IPS DF 6.9 (cell line): ENCODE measurements around the gene ABCA9.
"Not testable (repeated sequence)": the region's sequence is repeated elsewhere in the genome, so short reads cannot be mapped to it uniquely, and the experiment has no call there.

Source experiments
- DNase-seq: peaks from one replicate; pipeline ENCODE4 v3.0.0-alpha.2; 2013; ENCODE audit warnings: low read depth, low spot score
- H3K27ac ChIP-seq: one replicate; pipeline ENCODE4 v1.5.1; 2013; ENCODE audit warnings: low read length, control low read depth
- H3K27me3 ChIP-seq: 2 replicates; pipeline ENCODE4 v1.6.1; 2013; ENCODE audit warnings: mild to moderate bottlenecking, low read length; ENCODE audit not compliant: control insufficient read depth, insufficient read depth
- H3K36me3 ChIP-seq: 2 replicates; pipeline ENCODE4 v1.6.1; 2013; ENCODE audit warnings: low read length; ENCODE audit not compliant: control insufficient read depth, insufficient read depth
- H3K4me1 ChIP-seq: 2 replicates; pipeline ENCODE4 v1.6.1; 2013; ENCODE audit warnings: low read length; ENCODE audit not compliant: control insufficient read depth, insufficient read depth
- H3K4me3 ChIP-seq: 2 replicates; pipeline ENCODE4 v1.5.1; 2013; ENCODE audit warnings: mild to moderate bottlenecking, low read length
- H3K9me3 ChIP-seq: 2 replicates; pipeline ENCODE4 v1.6.1; 2013; ENCODE audit warnings: low read length, inconsistent platforms; ENCODE audit not compliant: control insufficient read depth, insufficient read depth
- WGBS: extraction: QIAGEN DNeasy Blood & Tissue Kit; methylation state at CpG from one replicate; pipeline ENCODE4 v1.1.7; 2013; ENCODE audit warnings: mixed read lengths, missing lambda C conversion rate; ENCODE audit not compliant: insufficient read length, insufficient coverage; 5-methylcytosine and 5-hydroxymethylcytosine counted together

Gene ABCA9

DNA sequence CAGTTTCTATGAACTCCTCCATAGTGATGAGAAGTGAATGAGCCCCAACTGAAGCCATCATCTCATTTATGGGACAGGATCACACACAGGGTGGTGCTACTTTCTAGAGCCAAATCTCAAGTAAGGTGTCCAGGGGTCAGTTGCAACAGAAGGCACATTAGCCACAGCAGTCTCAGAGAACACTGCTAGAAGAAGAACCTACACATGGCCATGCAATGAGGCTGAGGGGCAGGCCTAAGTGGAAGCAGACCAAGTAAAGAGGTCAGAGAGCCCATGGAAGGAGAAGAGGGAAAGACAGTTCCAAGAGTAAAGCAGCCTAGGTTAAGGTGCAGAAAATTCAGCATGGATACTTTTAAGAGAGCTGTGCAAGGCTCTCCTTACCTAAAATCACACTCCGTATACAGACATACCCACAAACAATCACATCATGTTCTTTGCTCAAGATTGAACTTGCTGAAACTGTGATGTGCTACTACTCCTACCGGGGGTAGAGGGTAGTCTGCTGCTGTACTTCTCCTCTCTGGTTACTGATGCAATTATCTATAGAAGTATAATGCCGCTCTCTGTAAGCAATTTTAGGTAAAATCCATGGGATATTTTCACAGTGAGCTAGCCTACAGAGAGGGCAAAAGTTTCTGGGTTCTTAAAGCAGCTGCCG lies 107.3 kb downstream of the ABCA9 start:
- no peak for DNase-seq
- H3K36me3 ChIP-seq, result no peaks in the 10 kb centered on the region
- no CpG with 5 or more reads among the region's 4 CpGs for WGBS
- no peaks in the 10 kb centered on the region for H3K27me3 ChIP-seq
- H3K9me3 ChIP-seq, result no peaks in the 10 kb centered on the region
- H3K4me1 ChIP-seq, result no peaks in the 10 kb centered on the region
- H3K27ac ChIP-seq, result no peak overlapping the region
- no peak overlapping the region for H3K4me3 ChIP-seq

DNA sequence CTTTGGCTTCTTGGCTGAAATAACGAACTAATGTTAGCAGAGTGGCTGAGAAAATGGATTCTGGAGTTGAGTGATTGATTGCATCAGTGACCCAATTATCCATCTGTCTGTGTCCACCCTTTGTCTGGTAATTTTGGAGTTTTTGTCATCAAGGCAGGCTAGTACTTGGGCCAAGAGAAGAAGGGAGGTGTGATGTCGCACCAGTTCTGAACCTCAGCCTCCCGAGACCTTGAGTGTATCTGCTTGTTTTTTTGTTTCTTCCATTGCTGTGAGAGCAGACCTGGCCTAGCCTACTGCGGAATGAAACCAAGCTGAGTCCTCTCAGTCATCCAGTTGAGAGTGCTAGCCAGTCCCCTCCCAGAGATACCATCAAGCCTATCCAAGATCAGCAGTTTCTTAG lies 110.0 kb downstream of the ABCA9 start:
- H3K9me3 ChIP-seq, result no peaks in the 10 kb centered on the region
- no peaks in the 10 kb centered on the region for H3K27me3 ChIP-seq
- WGBS, result no CpG with 5 or more reads among the region's 4 CpGs
- no peak overlapping the region for H3K27ac ChIP-seq
- no peaks in the 10 kb centered on the region for H3K4me1 ChIP-seq
- H3K4me3 ChIP-seq, result no peak overlapping the region
- no peak for DNase-seq
- H3K36me3 ChIP-seq, result no peaks in the 10 kb centered on the region

DNA sequence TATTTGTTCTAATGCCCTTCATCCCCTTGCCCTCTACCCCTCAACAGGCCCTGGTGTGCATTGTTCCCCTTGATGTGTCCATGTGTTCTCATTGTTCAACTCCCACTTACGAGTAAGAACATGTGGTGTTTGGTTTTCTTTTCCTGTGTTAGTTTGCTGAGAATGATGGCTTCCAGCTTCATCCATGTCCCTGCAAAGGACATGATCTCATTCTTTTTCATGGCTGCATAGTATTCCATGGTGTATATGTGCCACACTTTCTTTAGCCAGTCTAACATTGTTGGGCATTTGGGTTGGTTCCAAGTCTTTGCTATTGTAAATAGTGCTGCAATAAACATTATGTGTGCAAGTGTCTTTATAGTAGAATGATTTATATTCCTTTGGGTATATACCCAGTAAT lies 112.9 kb downstream of the ABCA9 start:
- not testable (repeated sequence) for H3K27ac ChIP-seq, H3K4me1 ChIP-seq, DNase-seq, H3K27me3 ChIP-seq, H3K4me3 ChIP-seq, H3K9me3 ChIP-seq, H3K36me3 ChIP-seq
- no CpG with 5 or more reads among the region's 1 CpG for WGBS

DNA sequence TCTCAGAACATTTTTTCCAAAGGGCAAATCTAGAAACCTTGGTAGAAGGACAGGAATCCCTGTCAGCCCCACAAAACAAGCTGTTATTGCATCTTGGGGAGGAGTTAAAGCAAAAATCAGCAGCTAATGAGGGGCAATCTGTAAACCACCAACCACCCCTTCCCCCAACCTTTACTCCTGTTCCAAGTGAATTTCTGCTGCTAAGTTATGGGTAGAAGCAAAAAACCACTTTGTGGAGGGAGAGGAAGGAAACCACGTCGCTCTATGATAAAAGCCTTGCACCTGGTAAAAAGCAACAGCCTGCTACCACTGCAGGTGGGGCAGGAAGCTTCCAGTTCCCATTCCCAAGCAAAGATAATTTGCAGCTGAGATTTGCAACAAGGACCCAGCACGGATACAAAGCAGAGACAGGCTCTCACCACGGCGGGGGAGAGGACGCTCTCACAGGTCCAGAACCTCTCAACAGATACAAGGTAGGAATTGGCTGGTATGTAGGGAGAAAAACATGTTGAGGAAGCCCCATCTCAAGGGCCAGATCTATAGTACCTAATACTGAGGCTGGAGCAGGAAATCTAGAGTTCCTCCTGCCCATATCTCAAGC lies 116.2 kb downstream of the ABCA9 start:
- no peaks in the 10 kb centered on the region for H3K36me3 ChIP-seq
- H3K4me1 ChIP-seq, result no peaks in the 10 kb centered on the region
- WGBS, result no CpG with 5 or more reads among the region's 6 CpGs
- DNase-seq, result no peak
- H3K4me3 ChIP-seq, result no peak overlapping the region
- no peaks in the 10 kb centered on the region for H3K27me3 ChIP-seq
- no peak overlapping the region for H3K27ac ChIP-seq
- H3K9me3 ChIP-seq, result no peaks in the 10 kb centered on the region

DNA sequence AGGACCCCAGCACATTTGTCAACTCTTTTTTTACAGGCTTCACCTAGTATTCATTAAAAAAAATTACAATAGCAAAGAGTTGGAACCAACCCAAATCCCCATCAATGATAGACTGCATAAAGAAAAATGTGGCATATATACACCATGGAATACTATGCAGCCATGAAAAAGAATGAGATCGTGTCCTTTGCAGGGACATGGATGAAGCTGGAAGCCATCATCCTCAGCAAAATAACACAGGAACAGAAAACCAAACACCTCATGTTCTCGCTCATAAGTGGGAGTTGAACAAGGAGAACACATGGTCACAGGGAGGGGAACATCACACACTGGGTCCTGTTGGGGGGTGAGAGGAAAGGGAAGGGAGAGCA lies 116.9 kb downstream of the ABCA9 start:
- not testable (repeated sequence) for H3K4me1 ChIP-seq, DNase-seq, H3K27ac ChIP-seq, H3K4me3 ChIP-seq, H3K36me3 ChIP-seq, H3K9me3 ChIP-seq, H3K27me3 ChIP-seq
- WGBS, result no CpG with 5 or more reads among the region's 2 CpGs

DNA sequence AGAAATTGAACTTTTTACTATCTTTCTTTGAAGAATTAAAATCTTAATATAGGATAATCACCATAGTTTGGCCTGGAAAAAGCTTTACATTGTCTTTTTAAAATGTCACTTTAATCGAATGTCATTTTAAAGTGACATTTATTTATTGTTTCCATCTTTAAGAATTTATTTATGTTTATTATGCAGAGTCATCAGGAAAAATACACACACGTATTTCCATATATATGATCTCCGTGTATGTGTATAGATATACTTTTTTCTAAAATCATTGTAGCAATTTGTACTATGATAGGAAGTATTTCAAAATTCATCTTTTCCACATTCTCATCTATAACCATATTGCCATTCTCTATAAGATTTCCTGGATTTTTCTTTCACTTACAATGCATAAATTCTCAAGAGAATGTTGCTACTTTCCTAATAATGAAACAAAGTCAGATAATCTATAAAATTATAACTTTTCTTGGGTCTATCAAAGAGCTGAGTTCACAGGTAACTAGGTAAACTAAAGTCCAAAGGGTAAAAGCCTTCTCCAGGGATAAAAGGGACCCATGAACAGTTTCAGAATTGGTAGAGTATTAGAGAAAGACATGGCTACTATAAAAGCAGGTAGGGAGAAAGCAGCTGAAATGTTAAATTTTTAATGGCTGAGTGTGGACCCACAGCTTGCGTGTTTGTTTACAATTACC lies 117.5 kb downstream of the ABCA9 start:
- no peak for DNase-seq
- no peaks in the 10 kb centered on the region for H3K27me3 ChIP-seq
- no peak overlapping the region for H3K4me3 ChIP-seq
- H3K4me1 ChIP-seq, result no peaks in the 10 kb centered on the region
- H3K9me3 ChIP-seq, result no peaks in the 10 kb centered on the region
- no peaks in the 10 kb centered on the region for H3K36me3 ChIP-seq
- WGBS, result no CpG with 5 or more reads among the region's 4 CpGs
- no peak overlapping the region for H3K27ac ChIP-seq

DNA sequence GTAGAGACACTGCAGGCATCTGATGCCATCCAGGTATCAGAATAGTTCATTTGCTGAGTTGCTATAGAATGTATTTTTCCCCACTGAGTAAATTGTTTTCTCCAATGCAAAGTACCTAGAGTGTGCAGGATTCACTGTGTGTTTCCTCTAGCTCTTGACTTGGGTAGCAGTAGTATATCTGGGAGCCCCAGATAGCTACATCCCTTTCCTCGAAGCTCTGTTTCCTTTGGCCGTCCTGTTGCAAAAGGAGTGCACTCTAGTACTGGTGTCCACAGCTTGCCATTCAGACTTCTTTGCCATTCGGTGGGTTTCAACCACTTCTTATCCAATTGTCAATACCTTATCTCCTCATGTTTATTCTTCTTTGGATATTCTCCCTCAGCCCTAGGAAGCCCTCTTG lies 118.3 kb downstream of the ABCA9 start:
- no peaks in the 10 kb centered on the region for H3K27me3 ChIP-seq
- no peak overlapping the region for H3K27ac ChIP-seq
- H3K4me1 ChIP-seq, result no peaks in the 10 kb centered on the region
- WGBS, result no CpG with 5 or more reads among the region's 3 CpGs
- H3K9me3 ChIP-seq, result no peaks in the 10 kb centered on the region
- no peak for DNase-seq
- no peak overlapping the region for H3K4me3 ChIP-seq
- no peaks in the 10 kb centered on the region for H3K36me3 ChIP-seq

DNA sequence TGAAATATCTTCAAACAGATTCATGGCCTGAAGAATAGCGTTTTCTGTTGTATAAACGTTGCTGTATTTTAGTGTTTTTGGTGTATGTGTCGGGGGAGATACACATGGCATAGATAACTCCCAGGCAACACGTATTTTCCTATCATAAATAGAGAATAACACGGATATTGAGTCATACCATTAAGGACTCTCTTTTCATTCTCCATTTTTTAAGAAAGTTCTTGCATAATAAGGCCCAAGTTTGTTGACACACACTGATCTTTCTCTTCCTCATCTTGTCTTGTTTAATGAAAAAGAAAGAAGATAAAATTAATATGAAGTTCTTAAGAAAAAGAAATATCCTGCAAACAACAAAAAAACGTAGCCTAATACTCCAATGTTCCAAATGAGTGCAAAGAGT lies 119.0 kb downstream of the ABCA9 start:
- no peaks in the 10 kb centered on the region for H3K9me3 ChIP-seq
- no peak overlapping the region for H3K27ac ChIP-seq
- DNase-seq, result no peak
- no peaks in the 10 kb centered on the region for H3K27me3 ChIP-seq
- no peaks in the 10 kb centered on the region for H3K4me1 ChIP-seq
- WGBS, result no CpG with 5 or more reads among the region's 6 CpGs
- no peaks in the 10 kb centered on the region for H3K36me3 ChIP-seq
- no peak overlapping the region for H3K4me3 ChIP-seq

DNA sequence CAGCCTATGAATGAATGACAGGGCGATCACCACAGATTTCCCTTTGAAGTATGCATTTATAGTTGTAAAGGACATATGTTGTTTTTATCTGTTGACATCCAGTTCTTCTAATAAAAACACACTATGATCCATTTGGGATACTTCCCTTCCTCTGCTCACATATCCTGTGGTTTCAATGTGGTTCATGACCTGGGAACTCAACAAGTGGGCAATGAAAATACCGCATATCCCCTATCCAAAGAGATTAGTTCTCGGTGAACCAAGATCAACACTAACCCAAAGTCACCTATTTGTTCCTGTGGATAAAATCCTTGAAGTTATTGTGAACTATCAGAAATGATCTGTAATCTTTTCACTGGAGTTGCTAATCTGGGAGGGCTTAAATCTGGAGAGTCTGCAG lies 121.5 kb downstream of the ABCA9 start:
- WGBS, result no CpG with 5 or more reads among the region's 3 CpGs

DNA sequence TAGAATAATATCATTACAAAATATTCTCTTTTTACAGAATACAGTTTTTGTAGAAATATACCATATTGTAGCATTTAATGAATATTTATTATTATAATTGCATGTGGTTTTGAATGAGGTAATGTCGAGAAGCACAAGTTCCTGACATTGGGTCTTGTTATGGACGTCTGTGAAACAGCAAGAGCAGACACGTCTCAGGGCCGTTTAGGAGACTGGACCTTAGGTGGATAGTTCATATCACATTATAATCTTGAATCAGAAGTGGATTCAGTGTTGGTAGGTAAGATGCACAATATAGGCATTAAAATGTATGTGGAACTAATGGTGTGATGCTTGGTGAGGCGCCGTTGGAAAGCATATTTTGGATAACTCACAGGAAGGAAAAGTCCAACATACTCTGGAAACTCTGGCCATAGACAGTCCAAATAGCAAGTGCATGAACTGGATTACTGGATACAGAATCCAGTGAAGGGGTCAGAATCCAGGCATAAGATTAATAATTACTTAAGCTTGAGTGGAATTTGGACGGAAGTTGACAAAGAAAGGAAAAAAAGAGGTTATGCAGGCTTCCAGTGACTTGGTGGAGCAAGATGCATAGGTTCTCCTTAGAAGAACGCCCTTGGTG lies 122.7 kb downstream of the ABCA9 start:
- Histone ChIP-seq H3K27ac (no peak overlapping the region), H3K9me3 (no peaks in the 10 kb centered on the region), H3K27me3 (no peaks in the 10 kb centered on the region), H3K36me3 (no peaks in the 10 kb centered on the region), H3K4me3 (no peak overlapping the region), H3K4me1 (no peaks in the 10 kb centered on the region)
- no peak for DNase-seq
- no CpG with 5 or more reads among the region's 8 CpGs for WGBS

More for the DNA sequence above, 121.5 kb downstream of the ABCA9 start:
- no peak overlapping the region for H3K4me3 ChIP-seq
- no peaks in the 10 kb centered on the region for H3K4me1 ChIP-seq
- no peak for DNase-seq
- H3K36me3 ChIP-seq, result no peaks in the 10 kb centered on the region
- no peaks in the 10 kb centered on the region for H3K27me3 ChIP-seq
- no peak overlapping the region for H3K27ac ChIP-seq
- H3K9me3 ChIP-seq, result no peaks in the 10 kb centered on the region
